H1 (cell line): ENCODE measurements around the gene TXLNG. TPM values are rescaled to one million over a fixed set of nuclear protein-coding genes. Genes with fewer than 3 reads are reported as not detected.

ENCODE experiments used
- CTCF ChIA-PET: fragments of 300-600 bp; sonication (Branson Sonifier 250); formaldehyde crosslinking; loops from one replicate; lab custom pipeline; 2021; ENCODE audit not compliant: partially characterized antibody; lab: Charles Lee
- POLR2A ChIA-PET: fragments of 300-600 bp; sonication (Branson Sonifier 250); formaldehyde crosslinking; loops from one replicate; lab custom pipeline; 2021; ENCODE audit warnings: inconsistent platforms; ENCODE audit not compliant: partially characterized antibody; lab: Charles Lee
- DNase-seq, 2 experiments: peaks; one replicate each; pipeline versions ENCODE4 v3.0.0 to v3.0.0-alpha.2; 2010 to 2022; ENCODE audit warnings: low spot score in 2 of 2, low read depth in 1 of 2, mixed read lengths in 1 of 2
- FAIRE-seq: peaks from 2 replicates; lab custom pipeline; 2011; peaks lifted over from hg19 to GRCh38; lab: Jason Lieb, UNC
- H2AFZ ChIP-seq: 2 replicates; pipeline ENCODE4 v1.8.1; 2012; ENCODE audit warnings: low read length, inconsistent platforms
- H2AK5ac ChIP-seq: 2 replicates; pipeline ENCODE4 v1.6.1; 2013; ENCODE audit warnings: low read depth, low read length
- H2BK120ac ChIP-seq: replicated peaks from 2 replicates; pipeline ENCODE3; 2013; ENCODE audit warnings: low read depth, low read length, inconsistent platforms
- H2BK12ac ChIP-seq: 2 replicates; pipeline ENCODE4 v1.6.1; 2013; ENCODE audit warnings: low read depth, low read length
- H2BK15ac ChIP-seq: 2 replicates; pipeline ENCODE4 v1.6.1; 2013; ENCODE audit warnings: low read length
- H2BK20ac ChIP-seq: 2 replicates; pipeline ENCODE4 v1.6.1; 2013; ENCODE audit warnings: low read length
- H2BK5ac ChIP-seq: 2 replicates; pipeline ENCODE4 v1.6.1; 2013; ENCODE audit warnings: low read depth, low read length
- H3K14ac ChIP-seq: 2 replicates; pipeline ENCODE4 v1.6.1; 2013; ENCODE audit warnings: inconsistent platforms; ENCODE audit not compliant: insufficient read length
- H3K18ac ChIP-seq: 2 replicates; pipeline ENCODE4 v1.6.1; 2013; ENCODE audit warnings: low read length; ENCODE audit errors: extremely low read depth
- H3K23ac ChIP-seq: 2 replicates; pipeline ENCODE4 v1.6.1; 2013; ENCODE audit warnings: inconsistent platforms; ENCODE audit not compliant: insufficient read length
- H3K23me2 ChIP-seq: 2 replicates; pipeline ENCODE4 v1.6.1; 2013; ENCODE audit warnings: low read depth, low read length
- H3K27ac ChIP-seq: 2 replicates; pipeline ENCODE4 v1.6.1; 2011; ENCODE audit warnings: low read depth, low read length, inconsistent platforms
- H3K27me3 ChIP-seq, 4 experiments: replicated peaks in 1 of 4; 1 replicate in 1 of 4; 2 replicates in 3 of 4; pipeline versions ENCODE4 v1.6.1 to v1.8.1; 2011 to 2013; ENCODE audit warnings: low read length in 3 of 4, mild to moderate bottlenecking in 3 of 4, inconsistent platforms in 2 of 4, mixed read lengths in 2 of 4, moderate library complexity in 1 of 4; ENCODE audit not compliant: control insufficient read depth in 3 of 4, insufficient read depth in 3 of 4; ENCODE audit errors: extremely low read depth in 1 of 4
- H3K36me3 ChIP-seq, 4 experiments: 2 replicates each; pipeline versions ENCODE4 v1.6.1 to v1.8.1; 2011 to 2013; ENCODE audit warnings: mild to moderate bottlenecking in 4 of 4, low read length in 3 of 4, moderate library complexity in 2 of 4, control low read depth in 1 of 4, inconsistent platforms in 1 of 4; ENCODE audit not compliant: insufficient read depth in 4 of 4, control insufficient read depth in 2 of 4
- H3K4ac ChIP-seq: replicated peaks from 2 replicates; pipeline ENCODE3; 2013; ENCODE audit warnings: low read length, low read depth, mixed read lengths, inconsistent platforms; ENCODE audit not compliant: insufficient read length
- H3K4me1 ChIP-seq, 4 experiments: replicated peaks in 1 of 4; 1 replicate in 1 of 4; 2 replicates in 3 of 4; pipeline versions ENCODE4 v1.6.1 to v1.8.1; 2011 to 2013; ENCODE audit warnings: low read length in 3 of 4, inconsistent platforms in 2 of 4, mixed read lengths in 1 of 4; ENCODE audit not compliant: insufficient read depth in 4 of 4, control insufficient read depth in 3 of 4
- H3K4me2 ChIP-seq, 2 experiments: 2 replicates each; pipeline versions ENCODE4 v1.6.1 to v1.8.1; 2011 to 2013; ENCODE audit warnings: low read depth in 2 of 2, low read length in 2 of 2, control low read depth in 1 of 2, inconsistent platforms in 1 of 2, mild to moderate bottlenecking in 1 of 2; ENCODE audit not compliant: insufficient read depth in 1 of 2
- H3K4me3 ChIP-seq, 4 experiments: fragments of 200-600, 300-600 bp in 1 of 4; sonication (generic), shearing (Covaris generic), sonication (Bioruptor Twin) in 1 of 4; 2 replicates each; pipeline versions ENCODE4 v1.5.1 to v1.8.1; 2011 to 2016; ENCODE audit warnings: low read length in 4 of 4, low read depth in 3 of 4, control low read depth in 2 of 4, inconsistent platforms in 2 of 4, mild to moderate bottlenecking in 2 of 4, mixed read lengths in 1 of 4, moderate library complexity in 1 of 4; ENCODE audit not compliant: insufficient read depth in 2 of 4; ENCODE audit errors: extremely low read depth in 1 of 4
- H3K56ac ChIP-seq: replicated peaks from 2 replicates; pipeline ENCODE3; 2013; ENCODE audit warnings: low read depth, mild to moderate bottlenecking, mixed read lengths, low read length, inconsistent platforms; ENCODE audit not compliant: insufficient read length
- H3K79me1 ChIP-seq: 2 replicates; pipeline ENCODE4 v1.6.1; 2013; ENCODE audit warnings: low read depth, low read length, control low read depth
- H3K79me2 ChIP-seq, 2 experiments: 2 replicates each; pipeline versions ENCODE4 v1.6.1 to v1.8.1; 2012 to 2013; ENCODE audit warnings: low read length in 2 of 2, mild to moderate bottlenecking in 2 of 2, inconsistent platforms in 1 of 2; ENCODE audit not compliant: insufficient read depth in 2 of 2, control insufficient read depth in 1 of 2
- H3K9ac ChIP-seq, 4 experiments: replicated peaks in 1 of 4; 1 replicate in 1 of 4; 2 replicates in 3 of 4; pipeline versions ENCODE4 v1.6.1 to v1.8.1; 2011 to 2013; ENCODE audit warnings: low read depth in 3 of 4, low read length in 3 of 4, control low read depth in 2 of 4, mild to moderate bottlenecking in 2 of 4, moderate library complexity in 2 of 4, inconsistent platforms in 1 of 4; ENCODE audit errors: extremely low read depth in 1 of 4
- H3K9me3 ChIP-seq, 2 experiments: 2 replicates each; pipeline versions ENCODE4 v1.6.1 to v1.8.1; 2012 to 2013; ENCODE audit warnings: mild to moderate bottlenecking in 2 of 2, moderate library complexity in 2 of 2, control low read depth in 1 of 2, inconsistent platforms in 1 of 2, low read depth in 1 of 2, low read length in 1 of 2, mixed read lengths in 1 of 2; ENCODE audit not compliant: insufficient read depth in 2 of 2
- H4K20me1 ChIP-seq, 2 experiments: replicated peaks in 1 of 2; 2 replicates each; pipeline versions ENCODE3 to v1.8.1; 2011 to 2013; ENCODE audit warnings: inconsistent platforms in 2 of 2, low read length in 2 of 2, mild to moderate bottlenecking in 1 of 2; ENCODE audit not compliant: insufficient read depth in 2 of 2, control insufficient read depth in 1 of 2
- H4K5ac ChIP-seq: 2 replicates; pipeline ENCODE4 v1.6.1; 2013; ENCODE audit warnings: low read length, low read depth, mixed read lengths, inconsistent platforms; ENCODE audit not compliant: insufficient read length
- H4K8ac ChIP-seq: 2 replicates; pipeline ENCODE4 v1.8.0; 2013; ENCODE audit warnings: mild to moderate bottlenecking, moderate library complexity, low read length, inconsistent platforms; ENCODE audit not compliant: insufficient read depth; ENCODE audit errors: extremely low read depth
- H4K91ac ChIP-seq: replicated peaks from 2 replicates; pipeline ENCODE3; 2013; ENCODE audit warnings: low read length, mixed read lengths, inconsistent platforms; ENCODE audit not compliant: insufficient read length
- CEBPB ChIP-seq: IDR thresholded peaks from 2 replicates; pipeline ENCODE4 v1.6.1; 2012; ENCODE audit warnings: low read depth, low read length
- CHD2 ChIP-seq: IDR thresholded peaks from 2 replicates; pipeline ENCODE4 v1.6.1; 2012; ENCODE audit warnings: low read length, improper control_type of control experiment
- CTBP2 ChIP-seq: IDR thresholded peaks from 2 replicates; pipeline ENCODE4 v1.7.0; 2011; ENCODE audit warnings: borderline replicate concordance, mild to moderate bottlenecking, moderate library complexity, mixed read lengths, low read length; ENCODE audit not compliant: insufficient read depth, insufficient read length
- EGR1 ChIP-seq: IDR thresholded peaks from 2 replicates; pipeline ENCODE4 v1.6.1; 2011; ENCODE audit warnings: low read depth, low read length, borderline replicate concordance
- MAFK ChIP-seq: IDR thresholded peaks from 2 replicates; pipeline ENCODE4 v1.6.1; 2012; ENCODE audit warnings: low read depth, mild to moderate bottlenecking, improper control_type of control experiment, low read length
- POLR2AphosphoS5 ChIP-seq: IDR thresholded peaks from 2 replicates; pipeline ENCODE4 v1.6.1; 2011; ENCODE audit warnings: low read depth, low read length
- RBBP5 ChIP-seq: IDR thresholded peaks from 2 replicates; pipeline ENCODE4 v1.7.1; 2012; ENCODE audit warnings: low read depth, mild to moderate bottlenecking, inconsistent platforms, low read length, moderate library complexity, borderline replicate concordance
- SIN3A ChIP-seq, 2 experiments: IDR thresholded peaks in 1 of 2; conservative IDR thresholded peaks in 1 of 2; 2 replicates each; pipeline ENCODE4 v1.6.1; 2011 to 2012; ENCODE audit warnings: low read length in 2 of 2, improper control_type of control experiment in 1 of 2, low read depth in 1 of 2, mild to moderate bottlenecking in 1 of 2
- SIX5 ChIP-seq: IDR thresholded peaks from 2 replicates; pipeline ENCODE4 v1.6.1; 2011; ENCODE audit warnings: mild to moderate bottlenecking, low read depth, low read length
- SP4 ChIP-seq: IDR thresholded peaks from 2 replicates; pipeline ENCODE4 v1.6.1; 2012; ENCODE audit warnings: low read length, inconsistent platforms
- TAF1 ChIP-seq: IDR thresholded peaks from 2 replicates; pipeline ENCODE4 v1.6.1; 2011; ENCODE audit warnings: mild to moderate bottlenecking, low read depth, low read length
- TBP ChIP-seq: IDR thresholded peaks from 2 replicates; pipeline ENCODE4 v1.6.1; 2011; ENCODE audit warnings: low read depth, low read length, improper control_type of control experiment
- TEAD4 ChIP-seq: IDR thresholded peaks from 2 replicates; pipeline ENCODE4 v1.6.1; 2012; ENCODE audit warnings: low read depth, low read length, inconsistent platforms, mixed read lengths
- WGBS, 2 experiments: shearing (Covaris generic) in 1 of 2; methylation state at CpG; one replicate each; pipeline versions ENCODE4 v1.1.6 to v1.1.7; 2013 to 2015; ENCODE audit warnings: low lambda C conversion rate in 2 of 2, mixed read lengths in 2 of 2, inconsistent platforms in 1 of 2, low coverage in 1 of 2, missing lambda C conversion rate in 1 of 2; ENCODE audit not compliant: insufficient replicate concordance in 2 of 2, insufficient coverage in 1 of 2, insufficient read length in 1 of 2; ENCODE audit errors: extremely low coverage in 1 of 2, missing lambda C conversion rate in 1 of 2; 5-methylcytosine and 5-hydroxymethylcytosine counted together
- polyA plus RNA-seq, 7 experiments: library from polyadenylated mRNA; depleted of rRNA in 3 of 7; stranded (reverse) in 5 of 7; unstranded in 2 of 7; fragments of >200 nt in 5 of 7; fragments of 200-250 nt in 2 of 7; gene quantifications; 1 replicate in 5 of 7; 2 replicates in 1 of 7; 4 replicates in 1 of 7; pipeline versions ENCODE4 v1.2.1 to v1.2.3, GENCODE V29; 2011 to 2013; ENCODE audit warnings: missing spikeins in 2 of 7, mixed read lengths in 2 of 7
- total RNA-seq: library from RNA; stranded (reverse); fragmentation: NEBNext Ultra II Directional; extraction: Animal tissue kit (Norgen Biotek cat#: 25700); gene quantifications from 2 replicates; pipeline ENCODE4 v1.2.1, GENCODE V29; 2021
- TF ChIP-seq, protein P1 (sequence below): IDR thresholded peaks from 2 replicates; pipeline ENCODE4 v1.6.1; 2012; ENCODE audit warnings: inconsistent platforms

TXLNG gene
- total and polyA plus RNA-seq, 2 of the 8 experiments (the other 6 are each of a cell fraction or from before 2014, with no cell fraction given): 32.9 to 42.9 TPM

DNA sequence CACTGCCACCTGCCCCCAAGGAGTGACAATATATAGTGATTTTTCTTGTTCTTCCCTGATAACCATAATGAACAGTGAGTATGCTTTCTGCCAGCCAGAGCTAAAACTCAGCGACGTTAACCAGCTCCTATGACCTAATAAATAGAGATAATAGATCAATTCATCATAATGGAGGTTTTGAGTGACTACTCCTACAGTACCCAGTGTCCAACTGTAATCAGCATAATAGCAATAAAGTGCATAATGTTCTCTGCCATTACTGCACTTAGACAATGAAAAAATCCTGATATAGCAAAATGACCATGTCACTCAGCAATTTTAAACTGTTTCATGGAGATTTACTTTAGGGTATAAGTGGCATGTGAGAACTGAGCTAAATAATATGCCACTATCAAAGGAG is 20.7 kb upstream of the TXLNG start:
- peaks cover 0 to 4% (median 0%) of the 10 kb centered on the region in 4 experiments; a peak in 2 of 8 replicates for H3K36me3 ChIP-seq
- H4K5ac ChIP-seq: no peak overlapping the region
- H3K9me3 ChIP-seq: peaks cover 2 to 5% of the 10 kb centered on the region in 2 experiments; a peak in 1 of 4 replicates
- DNase-seq (no peak), FAIRE-seq (no peak)
- H3K9ac ChIP-seq: no peak overlapping the region
- H3K4ac ChIP-seq: no peak overlapping the region
- no peak overlapping the region for H3K4me2 ChIP-seq
- no peak overlapping the region for H3K23ac ChIP-seq
- CTCF ChIA-PET: interaction anchor here (1.9 kb wide), 1 partner anchor 42 kb away, joined by 8 read pairs; no protein-coding TSS in a partner anchor
- H4K91ac ChIP-seq: no peak overlapping the region
- H2BK15ac ChIP-seq: no peak overlapping the region
- H2AK5ac ChIP-seq: no peak overlapping the region
- H3K18ac ChIP-seq: no peak overlapping the region
- no peak overlapping the region for H3K14ac ChIP-seq
- no peak overlapping the region for H2AFZ ChIP-seq
- H2BK120ac ChIP-seq: no peak overlapping the region
- no peak overlapping the region for H4K8ac ChIP-seq
- no peaks in the 10 kb centered on the region for H3K23me2 ChIP-seq
- no peaks in the 10 kb centered on the region for H3K79me1 ChIP-seq
- WGBS, 2 experiments: 93% methylated on average over 2 of the region's 2 CpGs; no CpG with 5 or more reads in 1 of the 2 experiments
- H4K20me1 ChIP-seq: no peaks in the 10 kb centered on the region
- H3K4me1 ChIP-seq: peaks cover 0 to 2% (median 0%) of the 10 kb centered on the region in 4 experiments; a peak in 2 of 7 replicates
- H3K27me3 ChIP-seq: no peaks in the 10 kb centered on the region
- no peak overlapping the region for H3K4me3 ChIP-seq
- no peak overlapping the region for H2BK20ac ChIP-seq
- no peak overlapping the region for H2BK12ac ChIP-seq
- H3K27ac ChIP-seq: no peak overlapping the region
- no peak overlapping the region for H2BK5ac ChIP-seq
- POLR2A ChIA-PET: interaction anchor here (1.2 to 3.0 kb wide), 5 partner anchors 10 to 950 kb away, joined by 3 to 7 read pairs (median 3); no protein-coding TSS in a partner anchor
- H3K56ac ChIP-seq: no peak overlapping the region
- H3K79me2 ChIP-seq: no peaks in the 10 kb centered on the region
- TF ChIP-seq, protein P1, sequence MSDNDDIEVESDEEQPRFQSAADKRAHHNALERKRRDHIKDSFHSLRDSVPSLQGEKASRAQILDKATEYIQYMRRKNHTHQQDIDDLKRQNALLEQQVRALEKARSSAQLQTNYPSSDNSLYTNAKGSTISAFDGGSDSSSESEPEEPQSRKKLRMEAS: no peak
- TF ChIP-seq RBBP5 (no peak), CTBP2 (no peak), POLR2AphosphoS5 (no peak), EGR1 (no peak), MAFK (no peak), CEBPB (no peak), CHD2 (no peak), TBP (no peak), TAF1 (no peak), SIX5 (no peak), SIN3A (conservative IDR thresholded peaks at IDR 0.05 in 1 of 2, IDR thresholded peaks at IDR 0.05 in 1 of 2; ENCODE audit: low read depth in 1 of 2, low read length in 2 of 2) (no peak), SP4 (no peak), TEAD4 (no peak)
